SU-DHL-6 (cell line): ENCODE measurements around the gene PLCL1.

Source experiments
- CTCF ChIP-seq: fragments of 200-600 bp; sonication (generic); IDR thresholded peaks from one replicate; pipeline ENCODE4 v1.5.1; 2017; ENCODE audit warnings: antibody characterized with exemption, mild to moderate bottlenecking, low read length, moderate library complexity; ENCODE audit not compliant: insufficient read depth, poor library complexity, severe bottlenecking
- EZH2phosphoT487 ChIP-seq: fragments of 200-600 bp; sonication (generic), shearing (Covaris generic); conservative IDR thresholded peaks from 2 replicates; pipeline ENCODE4 v1.6.1; 2018; ENCODE audit warnings: mild to moderate bottlenecking, antibody characterized with exemption, low read length, moderate library complexity, mixed read lengths

- TF ChIP-seq CTCF: no peak
- TF ChIP-seq EZH2phosphoT487: no peak
Observed at GRCh38 chr2:197870137-197870536, 65.7 kb downstream of the PLCL1 start.
